ENCODE data around the gene SPTBN1. TPM values are rescaled to one million over a fixed set of nuclear protein-coding genes. Genes with fewer than 3 reads are reported as not detected.

Gene SPTBN1
- total and polyA plus RNA-seq, 2 of the 13 experiments (the other 11 are each of a cell fraction or from before 2014, with no cell fraction given) = 123 to 299 TPM

DNA sequence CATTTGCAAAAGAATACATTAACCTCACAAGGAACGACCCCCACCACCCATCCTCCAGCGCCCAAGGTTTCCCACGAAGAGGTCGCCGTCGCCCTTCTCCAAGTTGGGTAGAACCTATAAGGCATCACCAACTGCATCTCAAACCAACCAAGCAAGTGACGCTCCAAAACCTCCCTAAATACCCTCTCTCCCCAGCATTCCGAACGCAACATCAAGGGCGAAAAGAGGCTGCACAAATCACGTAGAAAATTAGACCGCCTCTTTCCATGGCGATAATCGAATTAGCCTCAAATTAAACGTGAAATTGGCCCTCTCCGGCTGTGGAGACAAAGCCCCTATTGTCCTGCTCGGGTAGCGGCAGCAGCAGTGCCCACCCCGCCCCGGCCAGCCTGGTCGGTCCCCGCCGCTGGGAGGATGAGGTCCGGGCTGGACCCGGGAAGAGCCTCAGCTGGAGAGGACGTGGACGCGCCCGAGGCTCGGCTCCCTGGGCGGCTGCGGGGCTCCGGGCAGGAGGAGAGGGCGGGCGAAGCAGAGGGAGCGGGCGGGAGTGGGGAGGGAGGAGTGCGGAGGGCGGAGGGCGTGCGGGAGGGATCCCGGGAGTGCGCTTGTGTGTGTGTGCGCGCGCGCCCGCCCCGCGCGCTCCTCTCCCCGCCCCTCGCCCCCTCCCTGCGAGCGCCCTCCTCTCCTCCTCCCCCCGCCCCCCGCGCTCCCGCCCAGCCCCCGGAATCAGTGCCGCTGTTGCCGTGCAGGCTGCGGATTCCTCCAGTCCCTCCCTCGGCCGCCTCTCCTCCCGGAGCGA lies at the start of gene SPTBN1 (continued):
- TF ChIP-seq KIAA2018 (CRISPR knock-in tag; IDR thresholded peaks at IDR 0.05; ENCODE audit: borderline replicate concordance) (no peak), SP4 (CRISPR knock-in tag; IDR thresholded peaks at IDR 0.05) (peak; percentile 86), NRL (CRISPR knock-in tag; IDR thresholded peaks at IDR 0.05; ENCODE audit: borderline replicate concordance) (peak; percentile 26; the same call in 1 of the 2 replicates), AFF4 (CRISPR knock-in tag; IDR thresholded peaks at IDR 0.05) (peak; percentile 76; the same call in 1 of the 2 replicates), NFE2 (CRISPR knock-in tag; IDR thresholded peaks at IDR 0.05) (no peak), RFXANK (CRISPR knock-in tag; IDR thresholded peaks at IDR 0.05) (no peak), BCL3 (CRISPR knock-in tag; IDR thresholded peaks at IDR 0.05) (peak; percentile 72; the same call in 1 of the 2 replicates), CEBPB (IDR thresholded peaks at IDR 0.05; ENCODE audit: borderline replicate concordance, low read depth, low read length) (no peak), ZNF784 (CRISPR knock-in tag; IDR thresholded peaks at IDR 0.05; ENCODE audit: borderline replicate concordance) (no peak), ATF7-NPFF (CRISPR knock-in tag; IDR thresholded peaks at IDR 0.05; ENCODE audit: low read depth) (peak; percentile 85), ZNF383 (CRISPR knock-in tag; IDR thresholded peaks at IDR 0.05; ENCODE audit: borderline replicate concordance) (no peak)
- TF ChIP-seq, protein P1, sequence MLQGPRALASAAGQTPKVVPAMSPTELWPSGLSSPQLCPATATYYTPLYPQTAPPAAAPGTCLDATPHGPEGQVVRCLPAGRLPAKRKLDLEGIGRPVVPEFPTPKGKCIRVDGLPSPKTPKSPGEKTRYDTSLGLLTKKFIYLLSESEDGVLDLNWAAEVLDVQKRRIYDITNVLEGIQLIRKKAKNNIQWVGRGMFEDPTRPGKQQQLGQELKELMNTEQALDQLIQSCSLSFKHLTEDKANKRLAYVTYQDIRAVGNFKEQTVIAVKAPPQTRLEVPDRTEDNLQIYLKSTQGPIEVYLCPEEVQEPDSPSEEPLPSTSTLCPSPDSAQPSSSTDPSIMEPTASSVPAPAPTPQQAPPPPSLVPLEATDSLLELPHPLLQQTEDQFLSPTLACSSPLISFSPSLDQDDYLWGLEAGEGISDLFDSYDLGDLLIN (CRISPR knock-in tag; IDR thresholded peaks at IDR 0.05; ENCODE audit: borderline replicate concordance) = no peak
